HepG2 (cell line): Measurements from ENCODE around the gene AP1M2. TPM values are rescaled to one million over a fixed set of nuclear protein-coding genes. Genes with fewer than 3 reads are reported as not detected.

Experiments used
- ATAC-seq: fragments of 200-7000 bp; cut with Tn5 transposase; 3 replicates; pipeline ENCODE4 v1.9.1; 2020; ENCODE audit warnings: mild to moderate bottlenecking, moderate library complexity
- BruUV-seq: library from RNA; stranded (reverse); fragments of 400-500 nt; replicated peaks from 2 replicates; lab custom pipeline; 2021; lab: Mats Ljungman, UMichigan
- CTCF ChIA-PET: fragments of 300-600 bp; formaldehyde crosslinking; extraction: SDS; loops from one replicate; lab custom pipeline; 2021; ENCODE audit warnings: low total read pairs, inconsistent platforms, low intra/inter-chr PET ratio; lab: Yijun Ruan, JAX
- POLR2A ChIA-PET: fragments of 350-600 bp; sonication (Branson Sonifier 250); formaldehyde crosslinking; loops from one replicate; lab custom pipeline; 2020; ENCODE audit warnings: antibody characterized with exemption, inconsistent platforms; lab: Yijun Ruan, JAX
- DNase-seq: peaks from one replicate; pipeline ENCODE4 v3.0.0-alpha.2; 2015; ENCODE audit warnings: low spot score
- FAIRE-seq: peaks from 3 replicates; lab custom pipeline; 2011; peaks lifted over from hg19 to GRCh38; lab: Jason Lieb, UNC
- H2AFZ ChIP-seq: one replicate; pipeline ENCODE4 v1.6.1; 2011; ENCODE audit warnings: low read length, inconsistent platforms
- H3K27ac ChIP-seq: fragments of 300-600 bp; 3 replicates; pipeline ENCODE4 v1.8.0; 2011; ENCODE audit warnings: mixed run types, mild to moderate bottlenecking, mixed read lengths, low read length, inconsistent platforms; ENCODE audit not compliant: insufficient read depth; ENCODE audit errors: extremely low read length
- H3K27me3 ChIP-seq, 2 experiments: fragments of 200-600 bp in 1 of 2; 2 replicates in 1 of 2; 3 replicates in 1 of 2; pipeline versions ENCODE4 v1.6.0 to v1.8.0; 2011; ENCODE audit warnings: low read length in 2 of 2, mild to moderate bottlenecking in 2 of 2, moderate library complexity in 2 of 2, inconsistent platforms in 1 of 2; ENCODE audit not compliant: insufficient read depth in 2 of 2, control insufficient read depth in 1 of 2
- H3K36me3 ChIP-seq, 2 experiments: fragments of 200-600 bp in 1 of 2; replicated peaks in 1 of 2; 2 replicates in 1 of 2; 3 replicates in 1 of 2; pipeline versions ENCODE4 v1.5.1 to v1.8.0; 2011; ENCODE audit warnings: low read length in 2 of 2, inconsistent platforms in 1 of 2; ENCODE audit not compliant: insufficient read depth in 2 of 2, control insufficient read depth in 1 of 2
- H3K4me1 ChIP-seq: 2 replicates; pipeline ENCODE4 v1.5.1; 2012; ENCODE audit warnings: low read length, inconsistent platforms; ENCODE audit not compliant: insufficient read depth
- H3K4me2 ChIP-seq: 2 replicates; pipeline ENCODE4 v1.6.0; 2011; ENCODE audit warnings: low read depth, low read length, inconsistent platforms
- H3K4me3 ChIP-seq, 3 experiments: fragments of 200-600 bp in 1 of 3; sonication (generic), shearing (Covaris generic) in 1 of 3; replicated peaks in 1 of 3; 2 replicates each; pipeline ENCODE4 v1.5.1; 2011 to 2016; ENCODE audit warnings: low read length in 3 of 3, inconsistent platforms in 2 of 3, low read depth in 2 of 3, mild to moderate bottlenecking in 2 of 3, control low read depth in 1 of 3, mixed read lengths in 1 of 3; ENCODE audit not compliant: insufficient read depth in 1 of 3
- H3K79me2 ChIP-seq: one replicate; pipeline ENCODE4 v1.6.1; 2011; ENCODE audit warnings: low read length, inconsistent platforms; ENCODE audit not compliant: insufficient read depth
- H3K9ac ChIP-seq: 2 replicates; pipeline ENCODE4 v1.6.0; 2011; ENCODE audit warnings: mild to moderate bottlenecking, low read depth, low read length, inconsistent platforms; ENCODE audit not compliant: insufficient read depth
- H3K9me3 ChIP-seq: 2 replicates; pipeline ENCODE4 v1.5.1; 2012; ENCODE audit warnings: mild to moderate bottlenecking, low read length
- H4K20me1 ChIP-seq: 2 replicates; pipeline ENCODE4 v1.6.0; 2011; ENCODE audit warnings: inconsistent platforms, mild to moderate bottlenecking, low read length, moderate library complexity; ENCODE audit not compliant: insufficient read depth
- ATAD3A ChIP-seq: sonication (generic); formaldehyde crosslinking; IDR thresholded peaks from 2 replicates; pipeline ENCODE4 v1.4.0; 2020; ENCODE audit warnings: missing genetic modification reagents
- CCDC6 ChIP-seq: sonication (generic); formaldehyde crosslinking; IDR thresholded peaks from 2 replicates; pipeline ENCODE4 v1.8.1; 2022; ENCODE audit warnings: mild to moderate bottlenecking, missing genetic modification reagents, moderate library complexity
- GABPA ChIP-seq, 2 experiments: IDR thresholded peaks; 2 replicates each; pipeline ENCODE4 v1.6.1; 2011 to 2016; ENCODE audit warnings: low read depth in 2 of 2, low read length in 1 of 2, missing biosample characterization in 1 of 2, missing genetic modification characterization in 1 of 2
- HOXA9 ChIP-seq: sonication (generic); formaldehyde crosslinking; IDR thresholded peaks from 2 replicates; pipeline ENCODE4 v1.8.1; 2022; ENCODE audit warnings: missing genetic modification reagents, mild to moderate bottlenecking, moderate library complexity, borderline replicate concordance
- NFKB2 ChIP-seq: sonication (generic); formaldehyde crosslinking; IDR thresholded peaks from 2 replicates; pipeline ENCODE4 v1.4.0; 2020; ENCODE audit warnings: missing genetic modification reagents, borderline replicate concordance
- PAX8 ChIP-seq: sonication (generic); formaldehyde crosslinking; IDR thresholded peaks from 2 replicates; pipeline ENCODE4 v1.8.0; 2022; ENCODE audit warnings: mild to moderate bottlenecking, missing genetic modification reagents, borderline replicate concordance
- POLR2AphosphoS2 ChIP-seq: IDR thresholded peaks from 2 replicates; pipeline ENCODE4 v1.6.1; 2011; ENCODE audit warnings: low read depth, low read length, improper control_type of control experiment
- RNF219 ChIP-seq: sonication (generic); formaldehyde crosslinking; IDR thresholded peaks from 2 replicates; pipeline ENCODE4 v1.5.0; 2020; ENCODE audit warnings: mild to moderate bottlenecking, missing genetic modification reagents
- SNAPC5 ChIP-seq: sonication (generic); formaldehyde crosslinking; IDR thresholded peaks from 2 replicates; pipeline ENCODE4 v1.8.1; 2023; ENCODE audit warnings: mild to moderate bottlenecking, missing genetic modification reagents, borderline replicate concordance
- YY1 ChIP-seq: IDR thresholded peaks from 2 replicates; pipeline ENCODE4 v1.6.1; 2011; ENCODE audit warnings: low read length, low read depth, moderate library complexity, mild to moderate bottlenecking; ENCODE audit not compliant: insufficient read depth, insufficient replicate concordance
- ZMYM3 ChIP-seq: sonication (generic); formaldehyde crosslinking; IDR thresholded peaks from 2 replicates; pipeline ENCODE4 v1.5.1; 2020; ENCODE audit warnings: mild to moderate bottlenecking, missing genetic modification reagents
- ZNF263 ChIP-seq: sonication (generic); formaldehyde crosslinking; IDR thresholded peaks from 2 replicates; pipeline ENCODE4 v1.4.0; 2020; ENCODE audit warnings: missing genetic modification reagents
- ZNF616 ChIP-seq: sonication (generic); formaldehyde crosslinking; IDR thresholded peaks from 2 replicates; pipeline ENCODE4 v1.5.0; 2020; ENCODE audit warnings: low read depth, mild to moderate bottlenecking, missing genetic modification reagents
- ZNF7 ChIP-seq: IDR thresholded peaks from 2 replicates; pipeline ENCODE4 v1.6.1; 2016; ENCODE audit warnings: missing biosample characterization, missing genetic modification reagents
- ZNF891 ChIP-seq: sonication (generic); formaldehyde crosslinking; IDR thresholded peaks from 2 replicates; pipeline ENCODE4 v1.5.0; 2020; ENCODE audit warnings: mild to moderate bottlenecking, missing genetic modification reagents
- WGBS: methylation state at CpG from one replicate; pipeline ENCODE4 v1.1.6; 2017; ENCODE audit warnings: low lambda C conversion rate; 5-methylcytosine and 5-hydroxymethylcytosine counted together
- in situ Hi-C: cut with HindIII; loops from 2 replicates; pipeline ENCODE4 v1.10.0; 2017; ENCODE audit warnings: low pct_unique_long_range_greater_than_20kb; ENCODE audit not compliant: extremely low pct_ligation_motif_present
- intact Hi-C: fragments of 100-400 bp; cut with micrococcal nuclease; formaldehyde crosslinking; loops from one replicate; pipeline ENCODE4 v1.10.0; 2022; ENCODE audit not compliant: unreplicated experiment
- polyA plus RNA-seq, 8 experiments: library from polyadenylated mRNA; depleted of rRNA in 3 of 8; stranded (reverse) in 7 of 8; unstranded in 1 of 8; fragments of >200 nt; fragmentation: Illumina TruSeq in 4 of 8; extraction: Trizol in 4 of 8; gene quantifications; 2 replicates each; pipeline versions ENCODE4 v1.2.1 to v1.2.3, GENCODE V29; 2011 to 2016; ENCODE audit warnings: low read depth in 4 of 8, missing spikeins in 1 of 8, mixed read lengths in 1 of 8; ENCODE audit not compliant: insufficient read depth in 1 of 8
- total RNA-seq, 5 experiments: library from RNA; depleted of rRNA; stranded (reverse); fragments of >200 nt; fragmentation: Illumina TruSeq; extraction: Trizol; gene quantifications; 2 replicates each; pipeline ENCODE4 v1.2.3, GENCODE V29; 2016; ENCODE audit warnings: low read depth in 1 of 5
- TF ChIP-seq, protein P1 (sequence below): sonication (generic); formaldehyde crosslinking; IDR thresholded peaks from 2 replicates; pipeline ENCODE4 v1.4.0; 2020; ENCODE audit warnings: mild to moderate bottlenecking, missing genetic modification reagents

AP1M2 gene
- total and polyA plus RNA-seq, 2 of the 13 experiments (the other 11 are each of a cell fraction or from before 2014, with no cell fraction given) = 6.3 to 76.8 TPM

GRCh38 chr19:10601999-10602329, 14.9 kb upstream of the AP1M2 start:
- BruUV-seq = no TSS peak
- peak; percentile 29; the same call in 1 of the 2 replicates for TF ChIP-seq ZMYM3 (CRISPR knock-in tag)
- TF ChIP-seq ZNF7 (CRISPR knock-in tag) = no peak
- no peak overlapping the region for H3K27ac ChIP-seq
- H3K4me1 ChIP-seq = peaks cover 28% of the 10 kb centered on the region
- peak overlapping the region; percentile 58 for H3K4me2 ChIP-seq
- peaks cover 2 to 17% of the 10 kb centered on the region in 2 experiments; a peak in 3 of 5 replicates for H3K27me3 ChIP-seq
- no peaks in the 10 kb centered on the region for H3K79me2 ChIP-seq
- ChIA-PET POLR2A (interaction anchor here (0.9 to 1.5 kb wide), 3 partner anchors 45 to 234 kb away, joined by 3 read pairs; partner anchors contain the start of genes CDC37 and TMED1), CTCF (interaction anchor here (1.2 kb wide), 1 partner anchor 21 kb away, joined by 3 read pairs; no protein-coding TSS in a partner anchor)
- in situ Hi-C loops (no loop called here), intact Hi-C loops (no loop called here)
- FAIRE-seq (no peak), DNase-seq (no peak), ATAC-seq (peak; percentile 20; the same call in 2 of the 3 replicates)
- no peak overlapping the region for H2AFZ ChIP-seq
- peak overlapping the region; percentile 15 to 92 (median 26); a peak in 3 of 6 replicates for H3K4me3 ChIP-seq
- no peaks in the 10 kb centered on the region for H4K20me1 ChIP-seq
- H3K36me3 ChIP-seq = no peaks in the 10 kb centered on the region
- no peak overlapping the region for H3K9ac ChIP-seq
- 25% methylated on average over 7 of the region's 7 CpGs for WGBS
- no peaks in the 10 kb centered on the region for H3K9me3 ChIP-seq

DNA sequence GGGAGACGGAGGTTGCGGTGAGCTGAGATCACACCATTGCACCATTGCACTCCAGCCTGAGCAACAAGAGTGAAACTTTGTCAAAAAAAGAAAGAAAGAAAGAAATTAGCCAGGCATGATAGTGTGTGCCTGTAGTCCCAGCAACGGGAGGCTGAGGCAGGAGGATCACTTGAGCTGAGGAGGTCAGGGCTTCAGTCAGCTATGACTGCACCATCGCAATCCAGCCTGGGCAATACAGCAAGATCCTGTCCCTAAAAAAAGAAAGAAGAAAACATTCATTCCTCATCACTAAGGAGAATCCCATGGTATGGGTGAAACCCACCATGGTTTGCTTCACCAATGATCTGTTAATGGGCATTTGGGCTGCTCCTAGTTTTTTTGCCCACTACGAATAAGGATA, 13.0 kb upstream of the AP1M2 start:
- no peak overlapping the region for H2AFZ ChIP-seq
- peaks cover 28% of the 10 kb centered on the region for H3K4me1 ChIP-seq
- H3K4me3 ChIP-seq = no peak overlapping the region
- in situ Hi-C loops = no loop called here
- ATAC-seq = no peak
- H3K27me3 ChIP-seq = peaks cover 2 to 17% of the 10 kb centered on the region in 2 experiments; a peak in 3 of 5 replicates
- DNase-seq = no peak
- H3K4me2 ChIP-seq = no peak overlapping the region
- no peaks in the 10 kb centered on the region for H4K20me1 ChIP-seq
- intact Hi-C loops = no loop called here
- no peaks in the 10 kb centered on the region for H3K36me3 ChIP-seq
- POLR2A ChIA-PET = no interaction called here
- 65% methylated on average over 5 of the region's 5 CpGs for WGBS
- CTCF ChIA-PET = no interaction called here
- no peak overlapping the region for H3K27ac ChIP-seq
- H3K9me3 ChIP-seq = no peaks in the 10 kb centered on the region
- no peak for FAIRE-seq
- no TSS peak for BruUV-seq
- no peaks in the 10 kb centered on the region for H3K79me2 ChIP-seq
- no peak overlapping the region for H3K9ac ChIP-seq
- TF ChIP-seq YY1 (no peak), HOXA9 (CRISPR knock-in tag) (no peak), PAX8 (CRISPR knock-in tag) (no peak), RNF219 (CRISPR knock-in tag) (no peak), ZNF891 (no peak), POLR2AphosphoS2 (no peak), ATAD3A (CRISPR knock-in tag) (no peak), ZNF616 (CRISPR knock-in tag) (no peak), NFKB2 (CRISPR knock-in tag) (no peak), CCDC6 (CRISPR knock-in tag) (no peak), ZNF263 (no peak), GABPA (IDR thresholded peaks at IDR 0.05; ENCODE audit: low read depth, low read length) (no peak), GABPA (CRISPR knock-in tag; IDR thresholded peaks at IDR 0.05; ENCODE audit: low read depth) (no peak), SNAPC5 (no peak)
- TF ChIP-seq, protein P1, sequence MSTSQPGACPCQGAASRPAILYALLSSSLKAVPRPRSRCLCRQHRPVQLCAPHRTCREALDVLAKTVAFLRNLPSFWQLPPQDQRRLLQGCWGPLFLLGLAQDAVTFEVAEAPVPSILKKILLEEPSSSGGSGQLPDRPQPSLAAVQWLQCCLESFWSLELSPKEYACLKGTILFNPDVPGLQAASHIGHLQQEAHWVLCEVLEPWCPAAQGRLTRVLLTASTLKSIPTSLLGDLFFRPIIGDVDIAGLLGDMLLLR = no peak
